ENCODE measurements around the gene COA3. TPM values are rescaled to one million over a fixed set of nuclear protein-coding genes. Genes with fewer than 3 reads are reported as not detected.

Gene COA3
- total RNA-seq, 1 donor from 2014 or later, result 71.0 TPM

- DNase-seq, result no peak
- intact Hi-C loops (cut with micrococcal nuclease), result no loop called here
- H3K4me3 ChIP-seq, result no peak overlapping the region
- no peak for TF ChIP-seq CTCF (IDR thresholded peaks at IDR 0.05; ENCODE audit: borderline replicate concordance)
- no peaks in the 10 kb centered on the region for H3K27me3 ChIP-seq (ENCODE audit: low read depth)
- H3K4me1 ChIP-seq, result peaks cover 28% of the 10 kb centered on the region
- H3K9me3 ChIP-seq (replicated peaks), result no peaks in the 10 kb centered on the region
- no peak overlapping the region for H3K27ac ChIP-seq (replicated peaks)
- peaks cover 57% of the 10 kb centered on the region for H3K36me3 ChIP-seq
Observed at GRCh38 chr17:42844761-42845555, 46.5 kb upstream of the COA3 start.

GRCh38 chr17:42844271-42844670, 45.8 kb upstream of the COA3 start, which contains the start of gene AOC2:
TSS of gene AOC2 (plus strand) at chr17:42844580. CDS start at chr17:42844627, 47 bp downstream.
- peaks cover 24% of the 10 kb centered on the region for H3K4me1 ChIP-seq
- no peaks in the 10 kb centered on the region for H3K27me3 ChIP-seq (ENCODE audit: low read depth)
- H3K4me3 ChIP-seq, result no peak within 1 kb of the TSS
- TF ChIP-seq CTCF (IDR thresholded peaks at IDR 0.05; ENCODE audit: borderline replicate concordance), result no peak
- H3K9me3 ChIP-seq (replicated peaks), result no peaks in the 10 kb centered on the region
- DNase-seq, result no peak
- H3K27ac ChIP-seq (replicated peaks), result no peak within 1 kb of the TSS
- intact Hi-C loops (cut with micrococcal nuclease), result no loop called here
- H3K36me3 ChIP-seq, result peaks cover 64% of the 10 kb centered on the region

- Histone ChIP-seq H3K9me3 (replicated peaks) (no peaks in the 10 kb centered on the region), H3K27ac (replicated peaks) (no peak overlapping the region), H3K27me3 (ENCODE audit: low read depth) (no peaks in the 10 kb centered on the region), H3K4me3 (no peak overlapping the region), H3K36me3 (peaks cover 72% of the 10 kb centered on the region), H3K4me1 (peaks cover 24% of the 10 kb centered on the region)
- intact Hi-C loops (cut with micrococcal nuclease), result loop anchor here (2.0 kb wide), 1 partner anchor 87 kb away; no protein-coding TSS in a partner anchor
- no peak for DNase-seq
- TF ChIP-seq CTCF (IDR thresholded peaks at IDR 0.05; ENCODE audit: borderline replicate concordance), result peak; percentile 93
Observed at GRCh38 chr17:42843358-42843934, 44.9 kb upstream of the COA3 start.

GRCh38 chr17:42841975-42842685, 43.6 kb upstream of the COA3 start:
- no peaks in the 10 kb centered on the region for H3K27me3 ChIP-seq (ENCODE audit: low read depth)
- H3K4me3 ChIP-seq, result no peak overlapping the region
- H3K4me1 ChIP-seq, result peaks cover 19% of the 10 kb centered on the region
- no peak for TF ChIP-seq CTCF (IDR thresholded peaks at IDR 0.05; ENCODE audit: borderline replicate concordance)
- H3K36me3 ChIP-seq, result peaks cover 85% of the 10 kb centered on the region
- intact Hi-C loops (cut with micrococcal nuclease), result loop anchor here (2.0 kb wide), 1 partner anchor 89 kb away; no protein-coding TSS in a partner anchor
- DNase-seq, result no peak
- H3K27ac ChIP-seq (replicated peaks), result no peak overlapping the region
- no peaks in the 10 kb centered on the region for H3K9me3 ChIP-seq (replicated peaks)

GRCh38 chr17:42835732-42836131, 37.2 kb upstream of the COA3 start:
- no peak for TF ChIP-seq CTCF (IDR thresholded peaks at IDR 0.05; ENCODE audit: borderline replicate concordance)
- Histone ChIP-seq H3K4me3 (no peak overlapping the region), H3K36me3 (peaks cover 62% of the 10 kb centered on the region), H3K9me3 (replicated peaks) (no peaks in the 10 kb centered on the region), H3K27ac (replicated peaks) (no peak overlapping the region), H3K4me1 (peaks cover 32% of the 10 kb centered on the region), H3K27me3 (ENCODE audit: low read depth) (no peaks in the 10 kb centered on the region)
- intact Hi-C loops (cut with micrococcal nuclease), result no loop called here
- DNase-seq, result no peak

Data from left ventricle myocardium inferior (tissue), 1 donor.